Uterine smooth muscle cell (primary cell): ENCODE measurements around the gene C9orf57. TPM values are rescaled to one million over a fixed set of nuclear protein-coding genes. Genes with fewer than 3 reads are reported as not detected.

Experiments
- total RNA-seq: library from RNA; depleted of rRNA; stranded (reverse); fragments of >200 nt; gene quantifications from 2 replicates; pipeline ENCODE4 v1.2.3, GENCODE V29; 2014

Gene C9orf57
- total RNA-seq = not detected in 2 replicates

DNA sequence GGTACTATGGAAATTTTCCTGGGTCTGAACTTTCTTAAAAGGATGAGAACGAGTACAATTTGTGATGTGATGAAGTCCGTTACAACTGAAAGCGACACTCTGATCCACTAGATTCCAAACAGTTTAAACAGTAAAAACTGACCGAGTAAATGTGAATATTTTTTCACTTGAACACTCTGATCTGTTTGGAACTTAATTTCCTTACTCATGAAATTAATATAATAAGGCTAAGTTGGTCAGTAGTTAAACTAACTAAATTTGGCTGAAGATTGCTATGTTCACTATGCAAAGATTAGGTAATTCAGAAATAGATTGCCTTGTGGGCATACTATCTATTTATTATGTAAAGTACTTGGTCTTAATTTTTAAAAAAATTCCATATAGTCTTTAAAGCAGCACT lies at the start of gene C9orf57:
TSS of gene C9orf57 (minus strand) at position 101 of the 400 bp plus-strand sequence. CDS start 1,282 bp downstream, outside the sequence.

Other genes with a start within 250 kb of the C9orf57 start
- 26.2 and 37.0 TPM in 2 replicates for gene ABHD17B, start 149.4 kb downstream of the C9orf57 start, total RNA-seq
- 11.6 and 17.4 TPM in 2 replicates for gene C9orf85, start 149.0 kb downstream of the C9orf57 start, total RNA-seq
- 0.11 TPM in 1 of 2 replicates, not detected in the other for gene GDA, start 88.8 kb upstream of the C9orf57 start, total RNA-seq